Fibroblast of upper back skin (primary cell): ENCODE data around the gene ULK4.
A peak's percentile ranks its signal among the peaks of the same experiment; 100 is the strongest.
"Not testable (repeated sequence)": the region's sequence is repeated elsewhere in the genome, so short reads cannot be mapped to it uniquely, and the experiment has no call there.

ENCODE experiments used
- DNase-seq: peaks from one replicate; pipeline ENCODE4 v3.0.0-alpha.2; 2013

ULK4 gene

GRCh38 chr3:41749988-41750387, 211.9 kb downstream of the ULK4 start:
- DNase-seq: no peak

- DNase-seq: no peak
Measured at GRCh38 chr3:41746215-41746614, 215.7 kb downstream of the ULK4 start.

- DNase-seq: no peak
Measured at GRCh38 chr3:41742121-41742520, 219.8 kb downstream of the ULK4 start.

GRCh38 chr3:41740374-41740886, 221.5 kb downstream of the ULK4 start:
- DNase-seq: no peak

GRCh38 chr3:41726891-41727290, 235.0 kb downstream of the ULK4 start:
- DNase-seq: peak; percentile 54

GRCh38 chr3:41717641-41718040, 244.3 kb downstream of the ULK4 start:
- no peak for DNase-seq

- peak; percentile 60 for DNase-seq
Measured at GRCh38 chr3:41716471-41716870, 245.4 kb downstream of the ULK4 start.

- no peak for DNase-seq
Measured at GRCh38 chr3:41715376-41715775, 246.5 kb downstream of the ULK4 start.

GRCh38 chr3:41711651-41712050, 250.3 kb downstream of the ULK4 start:
- peak; percentile 90 for DNase-seq

- peak; percentile 92 for DNase-seq
Measured at GRCh38 chr3:41710646-41711388, 251.1 kb downstream of the ULK4 start.

- not testable (repeated sequence) for DNase-seq
Measured at GRCh38 chr3:41709213-41709612, 252.7 kb downstream of the ULK4 start.

- DNase-seq: no peak
Measured at GRCh38 chr3:41708176-41708575, 253.7 kb downstream of the ULK4 start.

- no peak for DNase-seq
Measured at GRCh38 chr3:41705893-41706292, 256.0 kb downstream of the ULK4 start.

GRCh38 chr3:41701191-41701698, 260.7 kb downstream of the ULK4 start:
- peak; percentile 60 for DNase-seq

GRCh38 chr3:41700155-41700554, 261.7 kb downstream of the ULK4 start:
- no peak for DNase-seq

- DNase-seq: peak; percentile 83
Measured at GRCh38 chr3:41698898-41699297, 263.0 kb downstream of the ULK4 start.

GRCh38 chr3:41697702-41698101, 264.2 kb downstream of the ULK4 start:
- no peak for DNase-seq

GRCh38 chr3:41695806-41696205, 266.1 kb downstream of the ULK4 start:
- DNase-seq: not testable (repeated sequence)

- no peak for DNase-seq
Measured at GRCh38 chr3:41693799-41694198, 268.1 kb downstream of the ULK4 start.

- no peak for DNase-seq
Measured at GRCh38 chr3:41690766-41691563, 270.9 kb downstream of the ULK4 start.

- DNase-seq: no peak
Measured at GRCh38 chr3:41688595-41689380, 273.1 kb downstream of the ULK4 start.

- DNase-seq: peak; percentile 71
Measured at GRCh38 chr3:41684797-41685735, 276.8 kb downstream of the ULK4 start.
